ENCODE results near the gene LRTM1.

- TF ChIP-seq CTCF (IDR thresholded peaks at IDR 0.05) (no peak), POLR2A (IDR thresholded peaks at IDR 0.05; ENCODE audit: low read depth) (no peak)
Observed at GRCh38 chr3:54928046-54928770, at the start of gene LRTM1.

Data from esophagus muscularis mucosa (tissue), 3 donors.